Fibroblast of peridontal ligament (primary cell): Measurements from ENCODE around the gene LCN9.
"Not testable (repeated sequence)": the region's sequence is repeated elsewhere in the genome, so short reads cannot be mapped to it uniquely, and the experiment has no call there.

ENCODE experiments used
- DNase-seq: peaks from one replicate; pipeline ENCODE4 v3.0.0-alpha.2; 2010; ENCODE audit errors: extremely low read depth

Gene LCN9

GRCh38 chr9:135671591-135672041 lies 8.5 kb downstream of the LCN9 start:
- DNase-seq = no peak

GRCh38 chr9:135672786-135673185 lies 9.7 kb downstream of the LCN9 start:
- DNase-seq = not testable (repeated sequence)

GRCh38 chr9:135673941-135674340 lies 10.8 kb downstream of the LCN9 start:
- DNase-seq = no peak

- DNase-seq = no peak
These were observed 11.9 kb downstream of the LCN9 start for GRCh38 chr9:135674977-135675376.

GRCh38 chr9:135676891-135677290 lies 13.8 kb downstream of the LCN9 start:
- no peak for DNase-seq

- DNase-seq = no peak
These were observed 14.6 kb downstream of the LCN9 start for GRCh38 chr9:135677641-135678168.

GRCh38 chr9:135678236-135679017 lies 15.3 kb downstream of the LCN9 start:
- no peak for DNase-seq

- DNase-seq = no peak
These were observed 16.9 kb downstream of the LCN9 start for GRCh38 chr9:135680056-135680455.

GRCh38 chr9:135681161-135681560 lies 18.1 kb downstream of the LCN9 start:
- DNase-seq = no peak

GRCh38 chr9:135683401-135684034 lies 20.4 kb downstream of the LCN9 start:
- DNase-seq = no peak

- no peak for DNase-seq
These were observed 21.6 kb downstream of the LCN9 start for GRCh38 chr9:135684691-135685090.

- DNase-seq = no peak
These were observed 24.1 kb downstream of the LCN9 start for GRCh38 chr9:135687216-135687615.

GRCh38 chr9:135689011-135689410 lies 25.9 kb downstream of the LCN9 start:
- no peak for DNase-seq

- no peak for DNase-seq
These were observed 27.9 kb downstream of the LCN9 start for GRCh38 chr9:135690836-135691570.

GRCh38 chr9:135692410-135692809 lies 29.3 kb downstream of the LCN9 start:
- no peak for DNase-seq

- no peak for DNase-seq
These were observed 30.2 kb downstream of the LCN9 start for GRCh38 chr9:135693265-135693664.

- DNase-seq = no peak
These were observed 30.7 kb downstream of the LCN9 start for GRCh38 chr9:135693771-135694170.

GRCh38 chr9:135694414-135694813 lies 31.3 kb downstream of the LCN9 start:
- DNase-seq = no peak

- no peak for DNase-seq
These were observed 31.9 kb downstream of the LCN9 start for GRCh38 chr9:135695036-135695435.

GRCh38 chr9:135695642-135696041 lies 32.5 kb downstream of the LCN9 start:
- no peak for DNase-seq

- no peak for DNase-seq
These were observed 33.3 kb downstream of the LCN9 start for GRCh38 chr9:135696446-135696845.

GRCh38 chr9:135697226-135697625 lies 34.1 kb downstream of the LCN9 start:
- DNase-seq = no peak
